ENCODE data around the gene KRTAP5-6.

Gene KRTAP5-6

DNA sequence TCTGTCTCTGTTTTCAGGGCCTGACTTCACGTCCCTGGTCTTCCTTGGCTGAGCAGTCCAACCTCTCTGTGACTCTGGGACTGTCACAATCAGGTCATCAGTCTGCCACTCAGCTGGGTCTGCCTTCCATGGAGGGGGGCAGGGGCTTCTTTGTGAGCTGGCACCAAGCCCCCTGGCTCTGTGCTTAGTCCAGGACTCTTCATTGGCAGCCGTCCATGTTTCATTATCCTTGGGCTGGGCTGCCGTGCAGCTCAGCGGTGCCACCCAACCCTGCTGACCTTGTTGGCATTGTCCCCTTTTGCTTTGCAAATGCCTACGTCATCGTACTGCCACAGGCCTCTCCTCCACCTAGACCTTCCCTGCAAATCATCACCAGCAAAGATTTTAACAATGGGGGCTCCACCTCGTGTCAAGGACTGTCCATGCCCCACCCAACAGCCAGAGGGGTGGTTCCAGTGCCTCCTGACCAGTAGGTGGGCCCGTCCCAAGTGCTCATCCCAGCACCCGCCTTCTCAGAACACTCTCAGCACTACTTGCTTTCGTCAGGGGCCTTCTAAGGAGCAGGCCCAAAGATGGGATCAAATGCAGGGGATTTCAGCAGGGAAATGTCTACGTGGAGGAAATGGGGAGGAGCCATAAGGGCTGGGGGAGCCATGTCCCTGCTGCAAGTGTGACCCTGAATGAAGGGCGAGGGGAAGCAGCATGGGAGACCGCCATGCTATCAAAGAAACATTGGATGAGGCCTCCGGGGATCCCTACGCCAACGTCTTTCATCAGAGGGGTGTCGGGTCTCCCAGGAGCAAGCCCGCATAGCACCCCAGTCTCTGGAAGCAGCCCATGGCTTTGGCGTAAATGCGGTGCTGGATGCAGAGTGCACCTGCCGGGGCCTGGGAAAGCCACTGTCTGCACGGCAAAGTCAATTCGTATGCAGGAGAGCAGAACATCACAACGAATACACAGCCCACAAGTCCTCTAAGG lies 18.2 kb downstream of the KRTAP5-6 start:
- no peak overlapping the region for H3K4me3 ChIP-seq (ENCODE audit: low read depth, low read length)
- in situ Hi-C loops (cut with HindIII; ENCODE audit: low sequenced_read_pairs) = no loop called here
- DNase-seq (ENCODE audit: low read depth) = no peak
- no peak for TF ChIP-seq CTCF (IDR thresholded peaks at IDR 0.05; ENCODE audit: low read depth, low read length, missing control alignments)

GRCh38 chr11:1717745-1718144 lies 20.8 kb downstream of the KRTAP5-6 start:
- in situ Hi-C loops (cut with HindIII; ENCODE audit: low sequenced_read_pairs) = no loop called here
- no peak overlapping the region for H3K4me3 ChIP-seq (ENCODE audit: low read depth, low read length)
- DNase-seq (ENCODE audit: low read depth) = no peak
- no peak for TF ChIP-seq CTCF (IDR thresholded peaks at IDR 0.05; ENCODE audit: low read depth, low read length, missing control alignments)

GRCh38 chr11:1718326-1718725 lies 21.3 kb downstream of the KRTAP5-6 start:
- no peak for DNase-seq (ENCODE audit: low read depth)
- TF ChIP-seq CTCF (IDR thresholded peaks at IDR 0.05; ENCODE audit: low read depth, low read length, missing control alignments) = no peak
- in situ Hi-C loops (cut with HindIII; ENCODE audit: low sequenced_read_pairs) = no loop called here
- H3K4me3 ChIP-seq (ENCODE audit: low read depth, low read length) = no peak overlapping the region

DNA sequence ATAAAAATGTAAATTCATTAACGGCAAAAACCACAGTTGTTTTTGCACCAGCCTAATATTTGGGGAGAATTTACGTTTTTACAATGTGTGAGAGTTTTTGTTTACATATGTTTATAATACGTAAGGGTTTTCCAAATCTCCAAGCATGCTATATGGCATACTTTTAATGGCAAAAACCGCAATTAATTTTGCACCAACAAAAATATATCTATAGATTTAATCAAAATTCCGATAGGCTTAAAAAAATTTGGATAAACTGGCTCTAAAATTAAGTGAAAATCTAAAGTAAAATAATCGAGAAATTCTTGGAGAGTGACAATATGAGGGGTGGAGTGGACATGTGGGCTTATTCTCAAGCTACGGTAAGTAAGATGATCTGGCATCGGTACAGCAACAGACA lies 22.8 kb downstream of the KRTAP5-6 start:
- DNase-seq (ENCODE audit: low read depth) = no peak
- no peak for TF ChIP-seq CTCF (IDR thresholded peaks at IDR 0.05; ENCODE audit: low read depth, low read length, missing control alignments)
- in situ Hi-C loops (cut with HindIII; ENCODE audit: low sequenced_read_pairs) = no loop called here
- H3K4me3 ChIP-seq (ENCODE audit: low read depth, low read length) = no peak overlapping the region

GRCh38 chr11:1727096-1727690 lies 30.2 kb downstream of the KRTAP5-6 start:
- in situ Hi-C loops (cut with HindIII; ENCODE audit: low sequenced_read_pairs) = no loop called here
- no peak for TF ChIP-seq CTCF (IDR thresholded peaks at IDR 0.05; ENCODE audit: low read depth, low read length, missing control alignments)
- DNase-seq (ENCODE audit: low read depth) = no peak
- H3K4me3 ChIP-seq (ENCODE audit: low read depth, low read length) = no peak overlapping the region

GRCh38 chr11:1727861-1728260 lies 30.9 kb downstream of the KRTAP5-6 start:
- H3K4me3 ChIP-seq (ENCODE audit: low read depth, low read length) = no peak overlapping the region
- no peak for TF ChIP-seq CTCF (IDR thresholded peaks at IDR 0.05; ENCODE audit: low read depth, low read length, missing control alignments)
- no peak for DNase-seq (ENCODE audit: low read depth)
- in situ Hi-C loops (cut with HindIII; ENCODE audit: low sequenced_read_pairs) = no loop called here

Data from astrocyte of the cerebellum (primary cell).